CD4-positive, alpha-beta T cell (primary cell): Measurements from ENCODE around the gene ALAD. TPM values are rescaled to one million over a fixed set of nuclear protein-coding genes. Genes with fewer than 3 reads are reported as not detected.

Experiments
- ATAC-seq: fragments of 200-7000 bp; cut with Tn5 transposase; one replicate; pipeline ENCODE4 v1.10.0; 2022; ENCODE audit warnings: mild to moderate bottlenecking; ENCODE audit not compliant: poor library complexity
- CTCF ChIA-PET: fragments of 350-600 bp; sonication (Branson Sonifier 250); formaldehyde crosslinking; loops from one replicate; lab custom pipeline; 2021; ENCODE audit warnings: antibody characterized with exemption, inconsistent platforms; lab: Charles Lee
- POLR2A ChIA-PET: fragments of 350-600 bp; sonication (Branson Sonifier 250); formaldehyde crosslinking; loops from one replicate; lab custom pipeline; 2021; ENCODE audit warnings: antibody characterized with exemption, inconsistent platforms; lab: Charles Lee
- DNase-seq, 14 experiments: peaks; one replicate each; pipeline ENCODE4 v3.0.0-alpha.2; 2013 to 2020; ENCODE audit warnings: mixed read lengths in 2 of 14
- H3K27ac ChIP-seq, 2 donors: one replicate each; pipeline versions ENCODE4 v1.5.1 to v1.7.0; 2013; ENCODE audit warnings: low read length in 2 of 2, low read depth in 1 of 2, mild to moderate bottlenecking in 1 of 2
- H3K27me3 ChIP-seq, 2 experiments: 1 replicate in 1 of 2; 2 replicates in 1 of 2; pipeline versions ENCODE4 v1.6.1 to v1.7.0; 2013; ENCODE audit warnings: low read length in 2 of 2, control low read depth in 1 of 2, mild to moderate bottlenecking in 1 of 2, moderate library complexity in 1 of 2; ENCODE audit not compliant: insufficient read depth in 2 of 2, control insufficient read depth in 1 of 2
- H3K36me3 ChIP-seq: one replicate; pipeline ENCODE4 v1.6.1; 2013; ENCODE audit warnings: low read length, control low read depth; ENCODE audit not compliant: insufficient read depth
- H3K4me1 ChIP-seq: one replicate; pipeline ENCODE4 v1.6.1; 2013; ENCODE audit warnings: low read length, control low read depth; ENCODE audit not compliant: insufficient read depth
- H3K4me3 ChIP-seq: one replicate; pipeline ENCODE4 v1.5.1; 2013; ENCODE audit warnings: mild to moderate bottlenecking, low read length, moderate library complexity
- H3K9me3 ChIP-seq, 2 experiments: 1 replicate in 1 of 2; 2 replicates in 1 of 2; pipeline versions ENCODE4 v1.6.1 to v1.7.0; 2013; ENCODE audit warnings: low read length in 2 of 2, mild to moderate bottlenecking in 2 of 2, control low read depth in 1 of 2, moderate library complexity in 1 of 2; ENCODE audit not compliant: control insufficient read depth in 1 of 2, insufficient read depth in 1 of 2
- H3K27ac Mint-ChIP-seq: one replicate; pipeline ENCODE4 v1.8.0; 2020; ENCODE audit warnings: mixed read lengths
- H3K27me3 Mint-ChIP-seq: one replicate; pipeline ENCODE4 v1.8.0; 2021; ENCODE audit warnings: mixed read lengths
- H3K36me3 Mint-ChIP-seq: one replicate; pipeline ENCODE4 v1.8.0; 2021; ENCODE audit warnings: low read depth, mixed read lengths
- H3K4me1 Mint-ChIP-seq: one replicate; pipeline ENCODE4 v1.8.0; 2021; ENCODE audit warnings: low read depth, mixed read lengths
- H3K4me3 Mint-ChIP-seq: one replicate; pipeline ENCODE4 v1.8.0; 2020; ENCODE audit warnings: mild to moderate bottlenecking, mixed read lengths
- H3K9me3 Mint-ChIP-seq: one replicate; pipeline ENCODE4 v1.8.0; 2020; ENCODE audit warnings: mixed read lengths
- intact Hi-C, 2 experiments: fragments of 100-400 bp; cut with DNase I in 1 of 2; cut with micrococcal nuclease in 1 of 2; formaldehyde crosslinking; loops; one replicate each; pipeline versions ENCODE4 v1.15.1 to v1.9.0; 2023 to 2025; cut with DNase I, micrococcal nuclease
- polyA plus RNA-seq, 2 donors: library from polyadenylated mRNA; unstranded; fragments of 120-200 nt; gene quantifications; one replicate each; pipeline ENCODE4 v1.2.1, GENCODE V29; 2013
- total RNA-seq, 174 experiments: library from RNA in 2 of 174; stranded (reverse) in 2 of 174; gene quantifications; one replicate each; pipeline ENCODE4 v1.2.3 and lab custom pipeline; 2021 to 2026
- TF ChIP-seq, protein P1 (sequence below): fragments of 200-600 bp; IDR thresholded peaks from one replicate; pipeline ENCODE4 v1.8.0; 2022; ENCODE audit warnings: antibody characterized with exemption, mild to moderate bottlenecking

The ALAD gene
- total RNA-seq (10 to 100 TPM; 14.5 to 15.0 TPM), total RNA-seq (lab: John Stamatoyannopoulos, UW) (2.8 to 52.0 (median 21.4) reads per million in 172 experiments)
- polyA plus RNA-seq (2013, experiment 1 of 2), result 29.4 TPM
- 32.7 TPM for polyA plus RNA-seq (2013, experiment 2 of 2)

DNA sequence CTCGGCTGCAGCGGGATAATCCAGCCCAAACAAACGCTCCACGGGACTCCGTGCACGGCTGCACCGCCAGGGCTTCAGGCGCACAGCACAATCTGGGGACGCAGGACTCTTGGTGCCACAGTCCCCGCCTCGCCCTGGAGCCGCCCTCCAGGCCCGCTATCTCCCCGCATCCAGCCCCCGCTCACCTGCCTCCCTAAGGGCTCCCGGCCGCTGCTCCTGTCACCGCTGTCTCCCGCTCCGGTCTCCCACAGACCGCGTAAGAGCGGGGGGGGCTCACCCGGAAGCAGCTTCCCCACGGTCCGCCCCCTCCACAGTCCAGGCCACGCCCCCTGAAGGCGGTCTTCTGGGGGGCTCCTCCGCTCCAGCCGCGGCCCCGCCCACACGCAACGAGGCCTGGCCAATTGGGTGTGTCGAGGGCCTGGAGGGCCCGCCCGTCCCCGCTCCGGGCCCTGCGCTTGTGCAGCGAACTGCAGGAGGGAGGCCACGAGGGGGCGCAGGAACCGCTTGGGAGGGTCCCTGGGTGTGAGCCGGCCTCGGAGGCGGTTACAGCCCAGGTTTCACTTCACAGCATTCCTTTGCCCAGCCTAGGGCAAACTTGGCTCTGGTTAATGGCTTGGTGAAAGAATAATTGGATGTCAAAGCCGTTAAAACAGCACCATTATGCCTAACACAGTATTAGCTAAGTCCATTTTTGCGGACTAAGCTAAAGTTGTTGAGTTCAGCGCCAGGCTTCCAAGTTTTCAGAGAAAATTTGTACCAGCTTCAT lies at the start of gene ALAD:
Gene ALAD (minus strand): TSS at position 258 of the 766 bp plus-strand sequence. CDS start 7,725 bp downstream, outside the sequence.
- Mint-ChIP-seq H3K27me3 (no peaks in the 10 kb centered on the region), H3K4me1 (peaks cover 34% of the 10 kb centered on the region), H3K4me3 (peak within 1 kb of the TSS; percentile 98), H3K27ac (peak within 1 kb of the TSS; percentile 86), H3K36me3 (peaks cover 6% of the 10 kb centered on the region), H3K9me3 (no peaks in the 10 kb centered on the region)
- POLR2A ChIA-PET, result interaction anchor here (0.8 to 3.8 kb wide), 6 partner anchors 9 to 181 kb away, joined by 3 to 59 read pairs (median 5); partner anchors contain the start of genes C9orf43, CDC26, FKBP15 and HDHD3
- DNase-seq (peak; percentile 98 to 100 (median 99)), ATAC-seq (peak; percentile 98)
- peaks cover 33% of the 10 kb centered on the region for H3K4me1 ChIP-seq
- CTCF ChIA-PET, result interaction anchor here (0.6 to 2.2 kb wide), 20 partner anchors 9 to 985 kb away, joined by 3 to 37 read pairs (median 4); partner anchors contain the start of genes C9orf43, CDC26, HDHD3 and INIP
- H3K4me3 ChIP-seq, result peak within 1 kb of the TSS; percentile 98
- intact Hi-C loops, result loop anchor here (1.0 to 10.0 kb wide), 9 partner anchors 9 to 257 kb away; partner anchors contain the start of genes C9orf43 (in 2 of the 2), POLE3 (in 2 of the 2), BSPRY (in 1 of the 2) and CDC26 (in 1 of the 2)
- peak within 1 kb of the TSS; percentile 50 to 54 for H3K27ac ChIP-seq
- H3K27me3 ChIP-seq, result no peaks in the 10 kb centered on the region
- H3K36me3 ChIP-seq, result no peaks in the 10 kb centered on the region
- TF ChIP-seq, protein P1, sequence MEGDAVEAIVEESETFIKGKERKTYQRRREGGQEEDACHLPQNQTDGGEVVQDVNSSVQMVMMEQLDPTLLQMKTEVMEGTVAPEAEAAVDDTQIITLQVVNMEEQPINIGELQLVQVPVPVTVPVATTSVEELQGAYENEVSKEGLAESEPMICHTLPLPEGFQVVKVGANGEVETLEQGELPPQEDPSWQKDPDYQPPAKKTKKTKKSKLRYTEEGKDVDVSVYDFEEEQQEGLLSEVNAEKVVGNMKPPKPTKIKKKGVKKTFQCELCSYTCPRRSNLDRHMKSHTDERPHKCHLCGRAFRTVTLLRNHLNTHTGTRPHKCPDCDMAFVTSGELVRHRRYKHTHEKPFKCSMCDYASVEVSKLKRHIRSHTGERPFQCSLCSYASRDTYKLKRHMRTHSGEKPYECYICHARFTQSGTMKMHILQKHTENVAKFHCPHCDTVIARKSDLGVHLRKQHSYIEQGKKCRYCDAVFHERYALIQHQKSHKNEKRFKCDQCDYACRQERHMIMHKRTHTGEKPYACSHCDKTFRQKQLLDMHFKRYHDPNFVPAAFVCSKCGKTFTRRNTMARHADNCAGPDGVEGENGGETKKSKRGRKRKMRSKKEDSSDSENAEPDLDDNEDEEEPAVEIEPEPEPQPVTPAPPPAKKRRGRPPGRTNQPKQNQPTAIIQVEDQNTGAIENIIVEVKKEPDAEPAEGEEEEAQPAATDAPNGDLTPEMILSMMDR, result peak; percentile 93
- H3K9me3 ChIP-seq, result no peaks in the 10 kb centered on the region

DNA sequence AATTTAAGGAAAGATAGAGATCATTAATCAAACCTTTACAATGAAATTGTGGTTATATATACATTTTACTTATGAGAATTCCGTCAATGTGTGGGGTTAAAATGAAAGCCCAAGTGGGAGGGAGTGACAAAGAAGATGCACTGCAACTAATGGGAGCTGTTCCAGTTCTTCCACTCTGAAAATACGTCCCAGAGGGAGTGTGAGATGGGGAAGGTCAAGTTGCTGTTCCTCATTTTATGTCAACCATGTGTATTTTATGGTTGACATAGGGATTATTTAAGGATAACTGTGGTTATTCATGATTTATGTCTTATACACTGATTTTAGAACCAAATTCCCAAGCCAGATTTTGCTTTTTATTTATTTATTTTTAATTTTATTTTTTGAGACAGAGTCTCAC lies 48.3 kb upstream of the ALAD start:
- no peaks in the 10 kb centered on the region for H3K36me3 ChIP-seq
- ChIA-PET POLR2A (no interaction called here), CTCF (no interaction called here)
- TF ChIP-seq, protein P1, result no peak
- no peaks in the 10 kb centered on the region for H3K27me3 ChIP-seq
- Mint-ChIP-seq H3K9me3 (no peaks in the 10 kb centered on the region), H3K27me3 (no peaks in the 10 kb centered on the region), H3K27ac (no peak overlapping the region), H3K4me3 (no peak overlapping the region), H3K36me3 (no peaks in the 10 kb centered on the region), H3K4me1 (no peaks in the 10 kb centered on the region)
- no peaks in the 10 kb centered on the region for H3K9me3 ChIP-seq
- no peak overlapping the region for H3K4me3 ChIP-seq
- no peaks in the 10 kb centered on the region for H3K4me1 ChIP-seq
- intact Hi-C loops, result no loop called here
- ATAC-seq (no peak), DNase-seq (no peak)
- no peak overlapping the region for H3K27ac ChIP-seq

DNA sequence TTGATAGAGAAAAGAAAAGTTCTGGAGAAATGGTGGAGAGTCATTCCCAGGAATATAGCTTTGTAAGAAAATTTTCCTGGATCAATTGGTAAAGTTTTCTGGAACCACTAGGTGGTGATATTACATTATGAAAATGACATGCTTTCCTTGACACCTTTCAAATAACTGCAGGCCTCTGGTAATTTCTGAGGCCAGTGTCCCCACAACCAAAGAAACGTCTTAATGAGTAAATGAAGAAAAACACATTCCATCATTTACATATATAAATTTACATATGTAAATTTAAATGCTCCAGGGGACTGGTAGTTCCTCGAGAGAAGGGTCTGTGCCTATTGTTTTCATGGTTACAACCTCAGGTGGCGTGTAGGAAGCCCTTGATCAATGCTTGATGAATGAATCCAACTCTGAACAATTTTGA lies 45.2 kb upstream of the ALAD start:
- POLR2A ChIA-PET, result interaction anchor here (0.6 to 1.4 kb wide), 4 partner anchors 36 to 171 kb away, joined by 3 to 4 read pairs (median 4); partner anchors contain the start of genes C9orf43, CDC26, POLE3 and PRPF4
- ATAC-seq (no peak), DNase-seq (peak in 4 of 14 experiments; percentile 19 to 63 (median 55))
- H3K9me3 Mint-ChIP-seq, result no peaks in the 10 kb centered on the region
- H3K27me3 ChIP-seq, result no peaks in the 10 kb centered on the region
- H3K36me3 ChIP-seq, result no peaks in the 10 kb centered on the region
- H3K27ac Mint-ChIP-seq, result no peak overlapping the region
- CTCF ChIA-PET, result interaction anchor here (0.7 to 3.8 kb wide), 7 partner anchors 8 to 211 kb away, joined by 3 to 24 read pairs (median 4); no protein-coding TSS in a partner anchor
- no peaks in the 10 kb centered on the region for H3K27me3 Mint-ChIP-seq
- no peaks in the 10 kb centered on the region for H3K9me3 ChIP-seq
- TF ChIP-seq, protein P1, result peak; percentile 95
- H3K4me3 Mint-ChIP-seq, result no peak overlapping the region
- intact Hi-C loops, result loop anchor here (2.0 kb wide), 2 partner anchors 136 to 208 kb away; no protein-coding TSS in a partner anchor
- no peak overlapping the region for H3K4me3 ChIP-seq
- H3K27ac ChIP-seq, result no peak overlapping the region
- H3K4me1 Mint-ChIP-seq, result no peaks in the 10 kb centered on the region
- no peaks in the 10 kb centered on the region for H3K36me3 Mint-ChIP-seq
- no peaks in the 10 kb centered on the region for H3K4me1 ChIP-seq
